WI38 (cell line): ENCODE data around the gene MOK.

Source experiments
- H3K4me3 ChIP-seq: 2 replicates; pipeline ENCODE4 v1.5.1; 2011; ENCODE audit warnings: low read depth, mild to moderate bottlenecking, control low read depth, low read length
- TF ChIP-seq, protein P1 (sequence below): IDR thresholded peaks from 2 replicates; pipeline ENCODE4 v1.5.1; 2012; ENCODE audit warnings: low read depth, mild to moderate bottlenecking, control low read depth, low read length

Gene MOK

DNA sequence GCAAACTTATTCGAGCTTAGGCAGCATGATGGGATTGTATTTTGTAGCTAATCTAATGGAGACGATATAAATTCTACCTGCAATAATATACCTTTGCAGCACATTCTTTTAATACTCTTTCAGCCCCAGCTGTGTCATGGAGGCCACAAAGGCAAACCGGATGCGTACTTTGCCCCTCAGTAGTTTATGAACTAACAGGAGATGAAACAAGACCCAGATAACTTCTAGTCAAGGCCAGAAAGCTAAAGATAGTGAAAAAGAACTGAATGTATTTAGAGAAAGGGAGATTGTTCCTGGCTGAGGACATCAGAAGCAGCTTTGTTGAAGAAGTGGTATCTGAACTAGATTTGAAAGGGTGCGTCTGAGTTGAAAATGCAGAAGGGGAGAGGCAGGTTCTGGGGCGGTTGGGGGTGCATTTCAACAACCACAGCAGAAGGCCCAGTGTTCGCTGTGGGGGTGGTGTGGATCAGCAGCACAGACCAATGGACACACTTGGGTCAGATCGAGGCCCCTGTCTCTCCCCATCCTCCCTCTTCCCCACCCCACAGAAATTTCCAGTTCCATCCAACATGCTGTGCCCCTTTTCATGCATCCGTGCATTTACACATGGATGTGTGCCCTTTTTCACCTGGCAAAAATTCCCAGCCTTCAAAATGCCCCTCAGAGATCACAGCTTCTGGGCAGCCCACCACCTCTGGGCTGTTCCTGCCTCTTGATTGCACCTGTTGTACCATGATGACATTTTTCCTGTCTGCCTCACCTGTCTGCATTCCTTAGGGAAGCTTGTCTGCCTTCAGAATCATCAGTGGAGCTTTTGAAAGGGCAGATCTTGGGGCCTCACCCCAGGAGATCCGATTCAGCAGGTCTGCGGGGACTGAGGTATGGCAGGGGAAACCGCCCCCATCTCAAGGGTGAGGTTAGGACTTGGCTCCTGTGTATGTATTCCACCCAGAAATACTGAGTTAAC, 16.8 kb upstream of the MOK start:
- TF ChIP-seq, protein P1, sequence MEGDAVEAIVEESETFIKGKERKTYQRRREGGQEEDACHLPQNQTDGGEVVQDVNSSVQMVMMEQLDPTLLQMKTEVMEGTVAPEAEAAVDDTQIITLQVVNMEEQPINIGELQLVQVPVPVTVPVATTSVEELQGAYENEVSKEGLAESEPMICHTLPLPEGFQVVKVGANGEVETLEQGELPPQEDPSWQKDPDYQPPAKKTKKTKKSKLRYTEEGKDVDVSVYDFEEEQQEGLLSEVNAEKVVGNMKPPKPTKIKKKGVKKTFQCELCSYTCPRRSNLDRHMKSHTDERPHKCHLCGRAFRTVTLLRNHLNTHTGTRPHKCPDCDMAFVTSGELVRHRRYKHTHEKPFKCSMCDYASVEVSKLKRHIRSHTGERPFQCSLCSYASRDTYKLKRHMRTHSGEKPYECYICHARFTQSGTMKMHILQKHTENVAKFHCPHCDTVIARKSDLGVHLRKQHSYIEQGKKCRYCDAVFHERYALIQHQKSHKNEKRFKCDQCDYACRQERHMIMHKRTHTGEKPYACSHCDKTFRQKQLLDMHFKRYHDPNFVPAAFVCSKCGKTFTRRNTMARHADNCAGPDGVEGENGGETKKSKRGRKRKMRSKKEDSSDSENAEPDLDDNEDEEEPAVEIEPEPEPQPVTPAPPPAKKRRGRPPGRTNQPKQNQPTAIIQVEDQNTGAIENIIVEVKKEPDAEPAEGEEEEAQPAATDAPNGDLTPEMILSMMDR = no peak
- H3K4me3 ChIP-seq = no peak overlapping the region

GRCh38 chr14:102320671-102321455, 15.9 kb upstream of the MOK start:
- TF ChIP-seq, protein P1 = no peak
- H3K4me3 ChIP-seq = peak overlapping the region; percentile 88

GRCh38 chr14:102320033-102320660, 15.2 kb upstream of the MOK start:
- peak overlapping the region; percentile 88 for H3K4me3 ChIP-seq
- TF ChIP-seq, protein P1 = no peak

DNA sequence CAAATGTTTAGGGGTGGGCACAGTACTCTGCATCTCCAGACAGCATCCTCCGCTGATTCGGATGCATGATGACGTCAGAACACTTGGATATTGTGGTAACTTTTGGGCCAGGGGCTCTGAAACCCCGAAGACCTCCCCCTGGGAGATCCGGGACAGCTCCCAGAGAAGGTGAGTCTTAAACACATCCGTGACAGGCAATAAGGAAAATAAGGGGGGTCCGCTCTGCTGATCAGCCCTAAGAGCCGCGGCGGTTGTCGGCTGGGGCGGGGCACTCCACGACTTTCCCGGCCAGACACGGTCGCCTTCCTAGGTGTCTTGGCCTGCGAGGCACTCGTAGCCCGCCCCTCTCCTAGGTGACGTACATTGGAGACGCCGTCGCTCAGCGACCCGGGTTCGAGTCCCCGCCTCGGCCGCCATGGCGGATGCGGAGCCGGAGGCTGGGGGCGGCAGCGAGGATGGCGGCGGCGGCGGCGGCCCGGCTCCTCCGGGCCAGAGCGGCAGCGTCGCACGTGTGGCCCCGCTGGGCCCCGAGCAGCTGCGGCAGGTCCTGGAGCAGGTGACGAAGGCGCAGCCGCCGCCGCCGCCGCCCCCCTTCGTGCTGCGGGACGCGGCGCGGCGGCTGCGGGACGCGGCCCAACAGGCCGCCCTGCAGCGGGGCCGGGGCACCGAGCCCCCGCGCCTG, 14.5 kb upstream of the MOK start, which contains the start of gene ZNF839:
TSS of gene ZNF839 (plus strand) at position 396 of the 682 bp plus-strand sequence. CDS start at position 416, 20 bp downstream.
- TF ChIP-seq, protein P1 = no peak
- H3K4me3 ChIP-seq = peak within 1 kb of the TSS; percentile 88

- H3K4me3 ChIP-seq = peak overlapping the region; percentile 88
- TF ChIP-seq, protein P1 = no peak
These were observed 13.9 kb upstream of the MOK start for GRCh38 chr14:102318781-102319276.

DNA sequence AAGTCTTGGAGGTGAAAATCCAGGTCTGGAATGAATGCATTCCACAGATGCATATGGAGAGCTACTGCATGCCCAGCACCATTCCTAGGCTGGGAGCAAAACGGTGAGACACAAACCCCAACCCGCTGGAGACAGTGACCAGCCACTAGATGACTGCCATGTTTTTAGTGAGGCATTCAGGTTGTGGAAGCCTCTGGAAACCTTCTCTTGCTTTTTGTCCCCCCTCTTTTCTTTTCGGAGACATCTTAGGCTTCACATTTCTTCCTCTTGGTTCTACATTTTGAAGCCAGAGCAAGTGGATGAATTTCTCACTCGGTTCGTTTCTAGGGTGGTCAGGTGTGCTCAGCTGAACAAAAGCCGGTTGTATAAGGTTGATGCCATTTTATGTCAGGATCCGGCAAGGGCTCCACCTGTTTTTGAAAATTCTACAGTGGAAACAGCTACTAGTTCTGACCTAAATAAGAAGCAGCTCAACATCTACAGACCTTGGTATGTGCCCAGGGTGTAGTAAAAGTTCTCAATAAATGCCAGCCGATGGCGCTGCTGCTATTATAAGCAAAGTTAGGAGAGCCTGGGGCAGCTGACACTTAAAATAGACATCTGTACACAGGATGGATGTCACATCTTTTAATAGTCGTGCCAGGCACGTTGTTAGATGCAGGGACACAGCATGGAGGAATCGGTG, 12.7 kb upstream of the MOK start:
- TF ChIP-seq, protein P1 = no peak

More for the DNA sequence above, 12.7 kb upstream of the MOK start:
- peak overlapping the region; percentile 60 for H3K4me3 ChIP-seq
